ENCODE data around the gene PPFIBP2.

Gene PPFIBP2

GRCh38 chr11:7621090-7621489, 107.3 kb downstream of the PPFIBP2 start:
- no peak overlapping the region for H3K4me3 ChIP-seq (ENCODE audit: low read depth, low read length, poor library complexity, severe bottlenecking)
- H3K4me2 ChIP-seq (ENCODE audit: low read length), result no peak overlapping the region
- H3K4me1 ChIP-seq (ENCODE audit: insufficient read depth, low read length, severe bottlenecking), result no peaks in the 10 kb centered on the region
- no peaks in the 10 kb centered on the region for H3K27me3 ChIP-seq (ENCODE audit: insufficient read depth, low read length)
- H3K79me2 ChIP-seq (ENCODE audit: insufficient read depth, low read length), result no peaks in the 10 kb centered on the region
- H3K9me2 ChIP-seq (ENCODE audit: low read depth, low read length), result no peaks in the 10 kb centered on the region
- no peaks in the 10 kb centered on the region for H4K20me1 ChIP-seq (ENCODE audit: insufficient read depth, low read length)
- H2AFZ ChIP-seq (ENCODE audit: low read length), result no peak overlapping the region
- H3K27ac ChIP-seq (ENCODE audit: low read depth, low read length, poor library complexity, severe bottlenecking), result no peak overlapping the region
- H3K9me3 ChIP-seq (ENCODE audit: low read length), result no peaks in the 10 kb centered on the region
- H3K36me3 ChIP-seq (ENCODE audit: insufficient read depth, low read length), result peaks cover 16% of the 10 kb centered on the region; the same call in 1 of the 2 replicates
- TF ChIP-seq CTCF (IDR thresholded peaks at IDR 0.05; ENCODE audit: low read length), result no peak
- no peak for TF ChIP-seq EZH2 (IDR thresholded peaks at IDR 0.05; ENCODE audit: borderline replicate concordance, low read length)
- H3F3A ChIP-seq (ENCODE audit: insufficient read depth, low read length), result no peaks in the 10 kb centered on the region
- H3K9ac ChIP-seq (ENCODE audit: low read length), result no peak overlapping the region

- Histone ChIP-seq H4K20me1 (ENCODE audit: insufficient read depth, low read length) (no peaks in the 10 kb centered on the region), H3K4me3 (ENCODE audit: low read depth, low read length, poor library complexity, severe bottlenecking) (no peak overlapping the region), H3K9me2 (ENCODE audit: low read depth, low read length) (no peaks in the 10 kb centered on the region), H2AFZ (ENCODE audit: low read length) (no peak overlapping the region), H3K9ac (ENCODE audit: low read length) (no peak overlapping the region), H3K79me2 (ENCODE audit: insufficient read depth, low read length) (no peaks in the 10 kb centered on the region), H3F3A (ENCODE audit: insufficient read depth, low read length) (no peaks in the 10 kb centered on the region), H3K9me3 (ENCODE audit: low read length) (no peaks in the 10 kb centered on the region), H3K4me2 (ENCODE audit: low read length) (no peak overlapping the region), H3K27ac (ENCODE audit: low read depth, low read length, poor library complexity, severe bottlenecking) (no peak overlapping the region), H3K4me1 (ENCODE audit: insufficient read depth, low read length, severe bottlenecking) (no peaks in the 10 kb centered on the region), H3K27me3 (ENCODE audit: insufficient read depth, low read length) (no peaks in the 10 kb centered on the region), H3K36me3 (ENCODE audit: insufficient read depth, low read length) (peaks cover 16% of the 10 kb centered on the region; the same call in 1 of the 2 replicates)
- no peak for TF ChIP-seq EZH2 (IDR thresholded peaks at IDR 0.05; ENCODE audit: borderline replicate concordance, low read length)
- TF ChIP-seq CTCF (IDR thresholded peaks at IDR 0.05; ENCODE audit: low read length), result no peak
Observed at GRCh38 chr11:7621554-7621953, 107.8 kb downstream of the PPFIBP2 start.

GRCh38 chr11:7622721-7623120, 108.9 kb downstream of the PPFIBP2 start:
- Histone ChIP-seq H3K9me2 (ENCODE audit: low read depth, low read length) (no peaks in the 10 kb centered on the region), H3K4me1 (ENCODE audit: insufficient read depth, low read length, severe bottlenecking) (no peaks in the 10 kb centered on the region), H3K9ac (ENCODE audit: low read length) (no peak overlapping the region), H3K79me2 (ENCODE audit: insufficient read depth, low read length) (no peaks in the 10 kb centered on the region), H3K4me2 (ENCODE audit: low read length) (no peak overlapping the region), H3K9me3 (ENCODE audit: low read length) (no peaks in the 10 kb centered on the region), H3F3A (ENCODE audit: insufficient read depth, low read length) (no peaks in the 10 kb centered on the region), H3K4me3 (ENCODE audit: low read depth, low read length, poor library complexity, severe bottlenecking) (no peak overlapping the region), H2AFZ (ENCODE audit: low read length) (no peak overlapping the region), H3K27ac (ENCODE audit: low read depth, low read length, poor library complexity, severe bottlenecking) (no peak overlapping the region), H3K36me3 (ENCODE audit: insufficient read depth, low read length) (peaks cover 16% of the 10 kb centered on the region), H4K20me1 (ENCODE audit: insufficient read depth, low read length) (no peaks in the 10 kb centered on the region), H3K27me3 (ENCODE audit: insufficient read depth, low read length) (no peaks in the 10 kb centered on the region)
- no peak for TF ChIP-seq CTCF (IDR thresholded peaks at IDR 0.05; ENCODE audit: low read length)
- TF ChIP-seq EZH2 (IDR thresholded peaks at IDR 0.05; ENCODE audit: borderline replicate concordance, low read length), result no peak
